ENCODE measurements around the gene ZFYVE16.
A peak's percentile ranks its signal among the peaks of the same experiment; 100 is the strongest.

ZFYVE16 gene

GRCh38 chr5:80479713-80480112 is 71.8 kb downstream of the ZFYVE16 start:
- H3K36me3 ChIP-seq (ENCODE audit: low read depth), result peaks cover 85% of the 10 kb centered on the region
- ATAC-seq (ENCODE audit: low read depth) (peak; percentile 47; the same call in 1 of the 3 replicates), DNase-seq (ENCODE audit: low spot score) (no peak)
- no peak overlapping the region for H3K4me3 ChIP-seq (ENCODE audit: severe bottlenecking)
- no peak overlapping the region for H3K27ac ChIP-seq (ENCODE audit: poor library complexity, severe bottlenecking)
- TF ChIP-seq, protein P1, sequence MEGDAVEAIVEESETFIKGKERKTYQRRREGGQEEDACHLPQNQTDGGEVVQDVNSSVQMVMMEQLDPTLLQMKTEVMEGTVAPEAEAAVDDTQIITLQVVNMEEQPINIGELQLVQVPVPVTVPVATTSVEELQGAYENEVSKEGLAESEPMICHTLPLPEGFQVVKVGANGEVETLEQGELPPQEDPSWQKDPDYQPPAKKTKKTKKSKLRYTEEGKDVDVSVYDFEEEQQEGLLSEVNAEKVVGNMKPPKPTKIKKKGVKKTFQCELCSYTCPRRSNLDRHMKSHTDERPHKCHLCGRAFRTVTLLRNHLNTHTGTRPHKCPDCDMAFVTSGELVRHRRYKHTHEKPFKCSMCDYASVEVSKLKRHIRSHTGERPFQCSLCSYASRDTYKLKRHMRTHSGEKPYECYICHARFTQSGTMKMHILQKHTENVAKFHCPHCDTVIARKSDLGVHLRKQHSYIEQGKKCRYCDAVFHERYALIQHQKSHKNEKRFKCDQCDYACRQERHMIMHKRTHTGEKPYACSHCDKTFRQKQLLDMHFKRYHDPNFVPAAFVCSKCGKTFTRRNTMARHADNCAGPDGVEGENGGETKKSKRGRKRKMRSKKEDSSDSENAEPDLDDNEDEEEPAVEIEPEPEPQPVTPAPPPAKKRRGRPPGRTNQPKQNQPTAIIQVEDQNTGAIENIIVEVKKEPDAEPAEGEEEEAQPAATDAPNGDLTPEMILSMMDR (IDR thresholded peaks at IDR 0.05; ENCODE audit: poor library complexity, severe bottlenecking), result no peak
- H3K27me3 ChIP-seq (ENCODE audit: insufficient read depth, poor library complexity, severe bottlenecking), result no peaks in the 10 kb centered on the region
- no peaks in the 10 kb centered on the region for H3K9me3 ChIP-seq (ENCODE audit: severe bottlenecking)
- peaks cover 9% of the 10 kb centered on the region for H3K4me1 ChIP-seq (ENCODE audit: insufficient read depth, poor library complexity, severe bottlenecking)

DNA sequence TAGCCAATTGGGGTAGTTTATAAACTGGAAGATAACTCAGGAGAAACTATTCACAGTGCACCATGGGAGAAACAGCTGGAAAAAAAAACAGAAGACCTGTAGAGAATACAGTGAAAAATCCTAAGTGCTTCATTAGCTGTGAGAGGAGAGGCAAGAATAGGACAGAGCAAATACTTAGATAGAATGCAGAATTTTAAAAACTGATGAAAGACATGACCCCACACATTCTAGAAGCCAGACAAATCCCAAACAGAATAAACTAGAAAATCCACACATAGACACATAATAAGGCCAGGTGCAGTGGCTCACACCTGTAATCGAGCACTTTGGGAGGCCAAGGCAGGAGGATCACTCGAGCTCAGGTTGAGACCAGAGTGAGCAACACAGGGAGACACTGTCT is 72.5 kb downstream of the ZFYVE16 start:
- Histone ChIP-seq H3K36me3 (ENCODE audit: low read depth) (peaks cover 85% of the 10 kb centered on the region), H3K27me3 (ENCODE audit: insufficient read depth, poor library complexity, severe bottlenecking) (no peaks in the 10 kb centered on the region), H3K4me3 (ENCODE audit: severe bottlenecking) (no peak overlapping the region), H3K27ac (ENCODE audit: poor library complexity, severe bottlenecking) (no peak overlapping the region), H3K9me3 (ENCODE audit: severe bottlenecking) (no peaks in the 10 kb centered on the region), H3K4me1 (ENCODE audit: insufficient read depth, poor library complexity, severe bottlenecking) (peaks cover 9% of the 10 kb centered on the region)
- TF ChIP-seq, protein P1 (IDR thresholded peaks at IDR 0.05; ENCODE audit: poor library complexity, severe bottlenecking), result no peak
- no peak for DNase-seq (ENCODE audit: low spot score)
- ATAC-seq (ENCODE audit: low read depth), result no peak

DNA sequence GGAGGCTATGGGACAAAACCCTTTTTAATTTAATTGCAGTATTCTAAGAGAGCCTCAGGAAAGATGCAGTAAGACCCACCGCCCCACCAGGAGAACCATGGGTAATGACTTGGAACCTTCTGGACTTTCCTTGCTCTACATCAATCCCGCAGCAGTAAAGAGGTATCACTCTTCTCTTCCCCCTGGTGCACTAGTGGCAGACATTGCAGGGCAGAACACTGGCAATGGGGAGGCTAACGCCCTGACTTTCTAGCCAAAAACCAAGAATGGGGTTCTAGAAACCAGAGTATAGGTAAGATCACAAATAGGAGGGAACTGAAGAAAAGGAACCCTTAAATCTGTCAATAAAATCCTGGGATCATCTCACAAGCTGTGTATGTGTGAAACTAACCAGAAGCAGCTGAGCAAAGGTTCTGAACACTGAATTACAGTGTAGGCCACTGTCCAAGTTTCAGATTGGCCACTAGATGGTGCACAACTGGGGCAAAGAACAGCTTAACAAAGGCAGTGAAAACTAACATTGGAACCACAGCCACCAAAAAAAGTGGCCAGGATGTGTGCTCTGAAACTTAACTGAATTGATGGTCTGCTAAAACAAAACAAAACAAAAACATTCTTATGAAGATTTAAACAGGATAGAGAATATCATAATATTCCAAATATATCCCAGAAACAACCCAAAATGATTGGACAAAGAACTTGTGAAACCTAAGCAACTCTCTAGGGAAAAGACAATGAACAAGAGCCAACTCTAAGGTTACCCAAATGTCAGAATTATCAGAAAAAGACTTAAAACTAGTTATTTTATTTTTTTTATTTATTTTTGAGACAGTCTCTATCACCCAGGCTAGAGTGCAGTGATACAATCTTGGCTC is 73.4 kb downstream of the ZFYVE16 start:
- no peak overlapping the region for H3K4me3 ChIP-seq (ENCODE audit: severe bottlenecking)
- DNase-seq (ENCODE audit: low spot score) (no peak), ATAC-seq (ENCODE audit: low read depth) (peak; percentile 90)
- H3K27ac ChIP-seq (ENCODE audit: poor library complexity, severe bottlenecking), result no peak overlapping the region
- no peaks in the 10 kb centered on the region for H3K27me3 ChIP-seq (ENCODE audit: insufficient read depth, poor library complexity, severe bottlenecking)
- peaks cover 77% of the 10 kb centered on the region for H3K36me3 ChIP-seq (ENCODE audit: low read depth)
- H3K4me1 ChIP-seq (ENCODE audit: insufficient read depth, poor library complexity, severe bottlenecking), result peaks cover 9% of the 10 kb centered on the region
- no peaks in the 10 kb centered on the region for H3K9me3 ChIP-seq (ENCODE audit: severe bottlenecking)
- TF ChIP-seq, protein P1 (IDR thresholded peaks at IDR 0.05; ENCODE audit: poor library complexity, severe bottlenecking), result peak; percentile 82

DNA sequence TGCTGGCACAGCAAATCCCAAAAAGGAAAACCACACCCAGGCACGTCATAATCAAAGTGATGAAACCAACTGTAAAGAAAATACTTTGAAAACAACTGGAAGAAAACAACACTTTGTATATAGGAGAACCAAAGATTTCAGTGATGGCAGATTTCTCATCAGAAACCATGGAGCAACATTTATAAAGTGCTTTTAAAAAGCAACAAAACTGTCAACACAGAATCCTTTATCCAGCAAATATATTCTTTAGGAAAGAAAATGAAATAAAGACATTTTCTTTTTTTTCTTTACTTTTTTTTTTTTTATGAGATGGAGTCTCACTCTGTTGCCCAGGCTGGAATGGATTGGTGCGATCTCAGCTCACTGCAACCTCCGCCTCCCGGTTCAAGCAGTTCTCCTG is 74.7 kb downstream of the ZFYVE16 start:
- Histone ChIP-seq H3K9me3 (ENCODE audit: severe bottlenecking) (no peaks in the 10 kb centered on the region), H3K27me3 (ENCODE audit: insufficient read depth, poor library complexity, severe bottlenecking) (no peaks in the 10 kb centered on the region), H3K27ac (ENCODE audit: poor library complexity, severe bottlenecking) (no peak overlapping the region), H3K4me1 (ENCODE audit: insufficient read depth, poor library complexity, severe bottlenecking) (peaks cover 16% of the 10 kb centered on the region), H3K4me3 (ENCODE audit: severe bottlenecking) (no peak overlapping the region), H3K36me3 (ENCODE audit: low read depth) (peaks cover 65% of the 10 kb centered on the region)
- DNase-seq (ENCODE audit: low spot score) (no peak), ATAC-seq (ENCODE audit: low read depth) (no peak)
- TF ChIP-seq, protein P1 (IDR thresholded peaks at IDR 0.05; ENCODE audit: poor library complexity, severe bottlenecking), result no peak

All from RWPE2 (cell line).